ENCODE measurements around the gene NOTCH1. TPM values are rescaled to one million over a fixed set of nuclear protein-coding genes. Genes with fewer than 3 reads are reported as not detected.

The NOTCH1 gene
- total RNA-seq, 2 donors from 2014 or later = 23.4 to 24.2 TPM

DNA sequence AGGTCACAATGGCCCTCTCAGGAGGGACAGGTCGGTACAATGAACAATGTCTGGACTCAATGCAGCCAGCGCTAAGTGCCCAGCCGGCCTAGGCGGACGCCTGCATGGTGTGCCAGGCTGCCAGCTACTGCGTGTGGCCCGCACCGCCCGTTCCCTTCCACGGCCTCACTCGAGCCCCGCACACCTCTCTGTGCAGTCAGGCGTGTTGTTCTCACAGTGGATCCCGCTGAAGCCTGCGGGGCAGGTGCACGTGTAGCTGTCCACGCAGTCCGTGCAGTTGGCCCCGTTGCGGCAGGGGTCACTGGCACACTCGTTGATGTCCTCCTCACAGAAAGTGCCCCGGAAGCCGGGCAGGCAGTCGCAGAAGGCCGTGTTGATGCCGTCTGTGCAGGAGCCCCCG, 36.3 kb downstream of the NOTCH1 start:
- no peak overlapping the region for H3K4me3 ChIP-seq (ENCODE audit: low read length)
- H3K4me1 Mint-ChIP-seq = no peaks in the 10 kb centered on the region
- no peak overlapping the region for H3K27ac Mint-ChIP-seq
- no peak overlapping the region for H3K27ac ChIP-seq (ENCODE audit: low read depth, low read length)
- H3K9me3 ChIP-seq (ENCODE audit: control insufficient read depth, low read length) = no peaks in the 10 kb centered on the region
- TF ChIP-seq, protein P1, sequence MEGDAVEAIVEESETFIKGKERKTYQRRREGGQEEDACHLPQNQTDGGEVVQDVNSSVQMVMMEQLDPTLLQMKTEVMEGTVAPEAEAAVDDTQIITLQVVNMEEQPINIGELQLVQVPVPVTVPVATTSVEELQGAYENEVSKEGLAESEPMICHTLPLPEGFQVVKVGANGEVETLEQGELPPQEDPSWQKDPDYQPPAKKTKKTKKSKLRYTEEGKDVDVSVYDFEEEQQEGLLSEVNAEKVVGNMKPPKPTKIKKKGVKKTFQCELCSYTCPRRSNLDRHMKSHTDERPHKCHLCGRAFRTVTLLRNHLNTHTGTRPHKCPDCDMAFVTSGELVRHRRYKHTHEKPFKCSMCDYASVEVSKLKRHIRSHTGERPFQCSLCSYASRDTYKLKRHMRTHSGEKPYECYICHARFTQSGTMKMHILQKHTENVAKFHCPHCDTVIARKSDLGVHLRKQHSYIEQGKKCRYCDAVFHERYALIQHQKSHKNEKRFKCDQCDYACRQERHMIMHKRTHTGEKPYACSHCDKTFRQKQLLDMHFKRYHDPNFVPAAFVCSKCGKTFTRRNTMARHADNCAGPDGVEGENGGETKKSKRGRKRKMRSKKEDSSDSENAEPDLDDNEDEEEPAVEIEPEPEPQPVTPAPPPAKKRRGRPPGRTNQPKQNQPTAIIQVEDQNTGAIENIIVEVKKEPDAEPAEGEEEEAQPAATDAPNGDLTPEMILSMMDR (conservative IDR thresholded peaks at IDR 0.05) = no peak
- no peaks in the 10 kb centered on the region for H3K9me3 Mint-ChIP-seq
- H3K9ac ChIP-seq (ENCODE audit: extremely low read depth, low read length, poor library complexity, severe bottlenecking) = no peak overlapping the region
- no peak for DNase-seq
- no peaks in the 10 kb centered on the region for H3K4me1 ChIP-seq (ENCODE audit: control insufficient read depth, insufficient read depth, low read length)
- H3K27me3 Mint-ChIP-seq (ENCODE audit: insufficient read depth) = no peaks in the 10 kb centered on the region
- peaks cover 9% of the 10 kb centered on the region for H3K36me3 Mint-ChIP-seq (ENCODE audit: low read depth)
- no peak overlapping the region for H3K4me3 Mint-ChIP-seq
- no peaks in the 10 kb centered on the region for H3K27me3 ChIP-seq (ENCODE audit: control insufficient read depth, insufficient read depth, low read length, poor library complexity, severe bottlenecking)
- peaks cover 4% of the 10 kb centered on the region for H3K36me3 ChIP-seq (ENCODE audit: control insufficient read depth, insufficient read depth, low read length)
- WGBS, 2 experiments (ENCODE audit: insufficient coverage in 1 of 2, insufficient read length in 1 of 2) = 95 to 97% methylated on average over 27 of the region's 27 CpGs

DNA sequence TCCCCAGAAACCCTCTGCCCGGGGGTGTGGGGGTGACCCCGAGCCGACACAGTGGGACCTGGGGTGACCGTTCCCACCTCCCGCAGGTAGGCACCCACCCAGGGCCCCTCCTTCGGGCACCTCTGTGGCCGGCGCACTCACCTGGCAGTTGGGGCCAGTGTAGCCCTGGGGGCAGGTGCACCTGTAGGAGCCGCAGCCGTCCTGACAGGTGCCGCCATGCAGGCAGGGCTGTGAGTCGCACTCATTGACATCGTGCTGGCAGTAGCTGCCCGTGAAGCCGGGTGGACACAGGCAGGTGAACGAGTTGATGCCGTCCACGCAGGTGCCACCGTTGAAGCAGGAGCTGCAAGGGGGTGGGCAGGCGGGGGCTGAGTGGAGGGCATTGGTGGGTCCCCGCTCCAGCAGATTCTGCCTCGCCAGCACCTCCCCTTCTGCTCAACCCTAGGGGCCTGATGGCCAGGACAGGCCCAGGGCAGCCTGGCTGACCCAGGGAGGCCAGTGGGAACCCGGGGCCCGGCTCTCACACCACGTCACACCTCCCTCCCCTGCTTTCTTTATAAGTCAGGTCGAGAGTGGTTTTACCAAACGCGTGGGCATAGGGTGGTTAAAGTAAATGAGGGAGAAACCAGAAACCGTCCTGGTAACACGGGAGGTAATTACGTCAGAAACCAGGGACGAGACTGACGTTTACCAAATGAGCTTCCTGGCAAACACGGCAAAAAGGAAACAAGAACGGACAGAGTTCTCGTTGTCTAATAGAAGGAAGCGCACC, 36.9 kb downstream of the NOTCH1 start:
- TF ChIP-seq, protein P1 (conservative IDR thresholded peaks at IDR 0.05) = no peak
- Histone ChIP-seq H3K36me3 (ENCODE audit: control insufficient read depth, insufficient read depth, low read length) (peaks cover 4% of the 10 kb centered on the region), H3K4me1 (ENCODE audit: control insufficient read depth, insufficient read depth, low read length) (no peaks in the 10 kb centered on the region), H3K4me3 (ENCODE audit: low read length) (no peak overlapping the region), H3K27me3 (ENCODE audit: control insufficient read depth, insufficient read depth, low read length, poor library complexity, severe bottlenecking) (no peaks in the 10 kb centered on the region), H3K9me3 (ENCODE audit: control insufficient read depth, low read length) (no peaks in the 10 kb centered on the region), H3K27ac (ENCODE audit: low read depth, low read length) (no peak overlapping the region), H3K9ac (ENCODE audit: extremely low read depth, low read length, poor library complexity, severe bottlenecking) (no peak overlapping the region)
- H3K27me3 Mint-ChIP-seq (ENCODE audit: insufficient read depth) = no peaks in the 10 kb centered on the region
- DNase-seq = no peak
- no peaks in the 10 kb centered on the region for H3K4me1 Mint-ChIP-seq
- 93 to 96% methylated on average over 28 to 37 of the region's 37 CpGs for WGBS, 2 experiments (ENCODE audit: insufficient coverage in 1 of 2, insufficient read length in 1 of 2)
- no peak overlapping the region for H3K27ac Mint-ChIP-seq
- no peak overlapping the region for H3K4me3 Mint-ChIP-seq
- H3K9me3 Mint-ChIP-seq = no peaks in the 10 kb centered on the region
- H3K36me3 Mint-ChIP-seq (ENCODE audit: low read depth) = peaks cover 11% of the 10 kb centered on the region

DNA sequence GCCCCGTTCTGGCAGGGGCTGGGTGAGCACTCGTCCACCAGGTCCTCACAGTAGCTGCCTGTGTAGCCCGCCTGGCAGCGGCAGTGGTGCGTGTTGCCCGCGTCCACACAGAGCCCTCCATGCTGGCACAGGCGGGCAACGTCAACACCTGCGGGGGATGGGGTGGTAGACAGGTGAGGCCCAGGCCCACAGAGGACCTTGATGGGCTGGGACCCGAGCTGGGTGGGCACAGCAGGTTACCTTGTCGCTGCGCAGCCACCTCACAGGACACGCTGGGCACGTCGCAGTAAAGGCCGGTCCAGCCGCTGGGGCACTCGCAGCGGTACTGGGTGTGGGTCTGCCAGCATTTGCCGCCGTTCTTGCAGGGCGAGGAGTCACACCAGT, 37.9 kb downstream of the NOTCH1 start:
- no peaks in the 10 kb centered on the region for H3K4me1 ChIP-seq (ENCODE audit: control insufficient read depth, insufficient read depth, low read length)
- no peak overlapping the region for H3K4me3 Mint-ChIP-seq
- DNase-seq = no peak
- no peaks in the 10 kb centered on the region for H3K4me1 Mint-ChIP-seq
- H3K36me3 Mint-ChIP-seq (ENCODE audit: low read depth) = peaks cover 8% of the 10 kb centered on the region
- TF ChIP-seq, protein P1 (conservative IDR thresholded peaks at IDR 0.05) = no peak
- WGBS, 2 experiments (ENCODE audit: insufficient coverage in 1 of 2, insufficient read length in 1 of 2) = 95 to 100% methylated on average over 10 to 23 of the region's 23 CpGs
- H3K9me3 Mint-ChIP-seq = no peaks in the 10 kb centered on the region
- no peak overlapping the region for H3K9ac ChIP-seq (ENCODE audit: extremely low read depth, low read length, poor library complexity, severe bottlenecking)
- H3K27ac ChIP-seq (ENCODE audit: low read depth, low read length) = no peak overlapping the region
- H3K9me3 ChIP-seq (ENCODE audit: control insufficient read depth, low read length) = no peaks in the 10 kb centered on the region
- H3K36me3 ChIP-seq (ENCODE audit: control insufficient read depth, insufficient read depth, low read length) = no peaks in the 10 kb centered on the region
- H3K4me3 ChIP-seq (ENCODE audit: low read length) = no peak overlapping the region
- no peak overlapping the region for H3K27ac Mint-ChIP-seq
- no peaks in the 10 kb centered on the region for H3K27me3 ChIP-seq (ENCODE audit: control insufficient read depth, insufficient read depth, low read length, poor library complexity, severe bottlenecking)
- H3K27me3 Mint-ChIP-seq (ENCODE audit: insufficient read depth) = no peaks in the 10 kb centered on the region

All from endodermal cell (in vitro differentiated cells).